ENCODE measurements around the gene CLIP4. TPM values are rescaled to one million over a fixed set of nuclear protein-coding genes. Genes with fewer than 3 reads are reported as not detected.
A peak's percentile ranks its signal among the peaks of the same experiment; 100 is the strongest.

The CLIP4 gene
- total and polyA plus RNA-seq, 2 of the 4 experiments (the other 2 are of a cell fraction): 29.7 to 66.3 TPM

DNA sequence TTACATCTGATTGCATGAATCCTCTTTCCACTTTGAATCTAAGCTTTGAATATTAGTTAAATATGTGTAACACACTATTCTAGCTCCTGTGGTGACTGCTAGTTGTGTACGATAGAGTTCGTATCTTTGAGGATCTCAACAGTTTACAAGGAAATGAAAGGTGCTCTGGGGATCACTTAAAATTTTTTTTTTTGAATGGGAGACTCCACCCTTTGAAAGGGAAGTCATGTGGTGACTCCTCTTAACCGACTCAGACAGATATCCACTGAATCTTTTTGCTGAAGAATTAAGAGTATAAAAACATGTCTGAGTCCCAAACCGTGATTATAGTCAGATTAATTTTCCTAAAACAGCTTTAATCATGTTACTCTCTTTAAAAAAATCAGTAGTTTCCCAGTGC is 4.0 kb downstream of the CLIP4 start:
- Histone ChIP-seq H3K36me3 (ENCODE audit: control insufficient read depth, insufficient read depth, low read length) (no peaks in the 10 kb centered on the region; the same call in 1 of the 2 replicates), H3K18ac (ENCODE audit: low read depth, low read length) (no peak overlapping the region; the same call in 1 of the 2 replicates), H3K14ac (replicated peaks; ENCODE audit: low read depth, low read length) (no peak overlapping the region), H4K20me1 (ENCODE audit: insufficient read depth, low read length) (no peaks in the 10 kb centered on the region), H2BK20ac (ENCODE audit: low read depth, low read length) (no peak overlapping the region), H2AFZ (replicated peaks; ENCODE audit: low read length, poor library complexity) (no peak overlapping the region), H3K4me3 (ENCODE audit: insufficient read depth, low read depth, low read length) (no peak overlapping the region), H2BK5ac (ENCODE audit: low read depth, low read length, poor library complexity, severe bottlenecking) (peak overlapping the region; percentile 25), H3K27ac (ENCODE audit: insufficient read depth, low read length) (no peak overlapping the region), H3K4ac (ENCODE audit: low read depth, low read length) (no peak overlapping the region), H2BK15ac (ENCODE audit: low read depth, low read length) (0 out of 3 replicates have a peak overlapping the region, but pooled peaks have one; percentile 21), H3K4me2 (ENCODE audit: low read depth, low read length) (no peak overlapping the region), H2AK5ac (ENCODE audit: low read depth, low read length) (no peak overlapping the region), H2BK120ac (ENCODE audit: low read depth, low read length) (no peak overlapping the region), H4K8ac (ENCODE audit: low read depth in 2 of 2, low read length in 2 of 2) (no peak overlapping the region), H3K9me3 (ENCODE audit: control insufficient read depth, insufficient read depth, low read length) (no peaks in the 10 kb centered on the region), H3K9ac (ENCODE audit: low read depth, low read length) (no peak overlapping the region), H4K91ac (ENCODE audit: insufficient read depth, low read depth, low read length) (no peak overlapping the region; the same call in 1 of the 2 replicates), H2AK9ac (replicated peaks; ENCODE audit: low read depth, low read length, poor library complexity) (no peak overlapping the region), H3K27me3 (ENCODE audit: control insufficient read depth, insufficient read depth, low read length) (no peaks in the 10 kb centered on the region), H3K79me1 (ENCODE audit: low read depth in 1 of 2, low read length in 2 of 2) (peaks cover 5 to 52% of the 10 kb centered on the region in 2 experiments; a peak in 2 of 4 replicates), H3K4me1 (ENCODE audit: control insufficient read depth, insufficient read depth, low read length) (peaks cover 22% of the 10 kb centered on the region), H3K56ac (ENCODE audit: extremely low read depth, insufficient read depth, low read length) (no peak overlapping the region), H4K5ac (ENCODE audit: low read depth, low read length) (no peak overlapping the region), H3K9me1 (ENCODE audit: insufficient read depth, low read length) (peaks cover 9% of the 10 kb centered on the region; the same call in 1 of the 2 replicates), H3K23ac (ENCODE audit: low read depth, low read length) (no peak overlapping the region; the same call in 1 of the 2 replicates)
- ChIA-PET POLR2A (ENCODE audit: unreplicated experiment) (no interaction called here), CTCF (interaction anchor here (1.5 kb wide), 1 partner anchor 10 kb away, joined by 8 read pairs; no protein-coding TSS in a partner anchor)
- intact Hi-C loops (cut with micrococcal nuclease) (loop anchor here (5.0 kb wide), 1 partner anchor 162 kb away; no protein-coding TSS in a partner anchor), dilution Hi-C loops (cut with HindIII; ENCODE audit: low sequenced_read_pairs, unreplicated experiment) (no loop called here), in situ Hi-C loops (cut with MboI; ENCODE audit: low sequenced_read_pairs) (no loop called here)
- no peak for ATAC-seq (ENCODE audit: low read depth)
- TF ChIP-seq, protein P1, sequence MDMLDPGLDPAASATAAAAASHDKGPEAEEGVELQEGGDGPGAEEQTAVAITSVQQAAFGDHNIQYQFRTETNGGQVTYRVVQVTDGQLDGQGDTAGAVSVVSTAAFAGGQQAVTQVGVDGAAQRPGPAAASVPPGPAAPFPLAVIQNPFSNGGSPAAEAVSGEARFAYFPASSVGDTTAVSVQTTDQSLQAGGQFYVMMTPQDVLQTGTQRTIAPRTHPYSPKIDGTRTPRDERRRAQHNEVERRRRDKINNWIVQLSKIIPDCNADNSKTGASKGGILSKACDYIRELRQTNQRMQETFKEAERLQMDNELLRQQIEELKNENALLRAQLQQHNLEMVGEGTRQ (IDR thresholded peaks at IDR 0.05; ENCODE audit: low read depth, low read length): no peak
- no peak for TF ChIP-seq POLR2A (IDR thresholded peaks at IDR 0.05; ENCODE audit: low read depth, low read length)
- TF ChIP-seq RFX5 (IDR thresholded peaks at IDR 0.05; ENCODE audit: low read depth, low read length): no peak
- TF ChIP-seq MAFK (IDR thresholded peaks at IDR 0.05; ENCODE audit: low read depth, low read length): no peak
- TF ChIP-seq CHD1 (IDR thresholded peaks at IDR 0.05; ENCODE audit: low read depth, low read length): no peak
- TF ChIP-seq RCOR1 (IDR thresholded peaks at IDR 0.05; ENCODE audit: insufficient replicate concordance, low read length): no peak
- no peak for TF ChIP-seq FOS (IDR thresholded peaks at IDR 0.05; ENCODE audit: low read depth, low read length)
- no peak for TF ChIP-seq MXI1 (IDR thresholded peaks at IDR 0.05; ENCODE audit: borderline replicate concordance, low read depth, low read length)
- TF ChIP-seq, protein P2, sequence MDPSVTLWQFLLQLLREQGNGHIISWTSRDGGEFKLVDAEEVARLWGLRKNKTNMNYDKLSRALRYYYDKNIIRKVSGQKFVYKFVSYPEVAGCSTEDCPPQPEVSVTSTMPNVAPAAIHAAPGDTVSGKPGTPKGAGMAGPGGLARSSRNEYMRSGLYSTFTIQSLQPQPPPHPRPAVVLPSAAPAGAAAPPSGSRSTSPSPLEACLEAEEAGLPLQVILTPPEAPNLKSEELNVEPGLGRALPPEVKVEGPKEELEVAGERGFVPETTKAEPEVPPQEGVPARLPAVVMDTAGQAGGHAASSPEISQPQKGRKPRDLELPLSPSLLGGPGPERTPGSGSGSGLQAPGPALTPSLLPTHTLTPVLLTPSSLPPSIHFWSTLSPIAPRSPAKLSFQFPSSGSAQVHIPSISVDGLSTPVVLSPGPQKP (IDR thresholded peaks at IDR 0.05; ENCODE audit: borderline replicate concordance, low read depth, low read length): no peak
- TF ChIP-seq MAZ (IDR thresholded peaks at IDR 0.05; ENCODE audit: borderline replicate concordance, low read depth, low read length): no peak
- TF ChIP-seq BHLHE40 (IDR thresholded peaks at IDR 0.05; ENCODE audit: low read depth, low read length): no peak
- TF ChIP-seq NFE2L2 (IDR thresholded peaks at IDR 0.05; ENCODE audit: low read depth, low read length): no peak
- TF ChIP-seq, protein P3, sequence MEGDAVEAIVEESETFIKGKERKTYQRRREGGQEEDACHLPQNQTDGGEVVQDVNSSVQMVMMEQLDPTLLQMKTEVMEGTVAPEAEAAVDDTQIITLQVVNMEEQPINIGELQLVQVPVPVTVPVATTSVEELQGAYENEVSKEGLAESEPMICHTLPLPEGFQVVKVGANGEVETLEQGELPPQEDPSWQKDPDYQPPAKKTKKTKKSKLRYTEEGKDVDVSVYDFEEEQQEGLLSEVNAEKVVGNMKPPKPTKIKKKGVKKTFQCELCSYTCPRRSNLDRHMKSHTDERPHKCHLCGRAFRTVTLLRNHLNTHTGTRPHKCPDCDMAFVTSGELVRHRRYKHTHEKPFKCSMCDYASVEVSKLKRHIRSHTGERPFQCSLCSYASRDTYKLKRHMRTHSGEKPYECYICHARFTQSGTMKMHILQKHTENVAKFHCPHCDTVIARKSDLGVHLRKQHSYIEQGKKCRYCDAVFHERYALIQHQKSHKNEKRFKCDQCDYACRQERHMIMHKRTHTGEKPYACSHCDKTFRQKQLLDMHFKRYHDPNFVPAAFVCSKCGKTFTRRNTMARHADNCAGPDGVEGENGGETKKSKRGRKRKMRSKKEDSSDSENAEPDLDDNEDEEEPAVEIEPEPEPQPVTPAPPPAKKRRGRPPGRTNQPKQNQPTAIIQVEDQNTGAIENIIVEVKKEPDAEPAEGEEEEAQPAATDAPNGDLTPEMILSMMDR (conservative IDR thresholded peaks at IDR 0.05; ENCODE audit: low read depth, low read length): no peak
- TF ChIP-seq RAD21 (IDR thresholded peaks at IDR 0.05; ENCODE audit: low read length): no peak
- TF ChIP-seq CEBPB (IDR thresholded peaks at IDR 0.05; ENCODE audit: low read depth, low read length): no peak
- no peak for TF ChIP-seq SMC3 (IDR thresholded peaks at IDR 0.05; ENCODE audit: low read depth, low read length)
- no peak for DNase-seq
- no CpG with 5 or more reads among the region's 4 CpGs for WGBS, 2 experiments (ENCODE audit: extremely low coverage in 2 of 2, insufficient read length in 1 of 2)
- no TSS peak for BruUV-seq (replicated peaks)
